HepG2 (cell line): ENCODE measurements around the gene ART3. TPM values are rescaled to one million over a fixed set of nuclear protein-coding genes. Genes with fewer than 3 reads are reported as not detected.

ENCODE experiments used
- ATAC-seq: fragments of 200-7000 bp; cut with Tn5 transposase; 3 replicates; pipeline ENCODE4 v1.9.1; 2020; ENCODE audit warnings: mild to moderate bottlenecking, moderate library complexity
- BruUV-seq: library from RNA; stranded (reverse); fragments of 400-500 nt; replicated peaks from 2 replicates; lab custom pipeline; 2021; lab: Mats Ljungman, UMichigan
- CTCF ChIA-PET: fragments of 300-600 bp; formaldehyde crosslinking; extraction: SDS; loops from one replicate; lab custom pipeline; 2021; ENCODE audit warnings: low total read pairs, inconsistent platforms, low intra/inter-chr PET ratio; lab: Yijun Ruan, JAX
- POLR2A ChIA-PET: fragments of 350-600 bp; sonication (Branson Sonifier 250); formaldehyde crosslinking; loops from one replicate; lab custom pipeline; 2020; ENCODE audit warnings: antibody characterized with exemption, inconsistent platforms; lab: Yijun Ruan, JAX
- DNase-seq: peaks from one replicate; pipeline ENCODE4 v3.0.0-alpha.2; 2015; ENCODE audit warnings: low spot score
- FAIRE-seq: peaks from 3 replicates; lab custom pipeline; 2011; peaks lifted over from hg19 to GRCh38; lab: Jason Lieb, UNC
- H2AFZ ChIP-seq: one replicate; pipeline ENCODE4 v1.6.1; 2011; ENCODE audit warnings: low read length, inconsistent platforms
- H3K27ac ChIP-seq: fragments of 300-600 bp; 3 replicates; pipeline ENCODE4 v1.8.0; 2011; ENCODE audit warnings: mixed run types, mild to moderate bottlenecking, mixed read lengths, low read length, inconsistent platforms; ENCODE audit not compliant: insufficient read depth; ENCODE audit errors: extremely low read length
- H3K27me3 ChIP-seq, 2 experiments: fragments of 200-600 bp in 1 of 2; 2 replicates in 1 of 2; 3 replicates in 1 of 2; pipeline versions ENCODE4 v1.6.0 to v1.8.0; 2011; ENCODE audit warnings: low read length in 2 of 2, mild to moderate bottlenecking in 2 of 2, moderate library complexity in 2 of 2, inconsistent platforms in 1 of 2; ENCODE audit not compliant: insufficient read depth in 2 of 2, control insufficient read depth in 1 of 2
- H3K36me3 ChIP-seq, 2 experiments: fragments of 200-600 bp in 1 of 2; replicated peaks in 1 of 2; 2 replicates in 1 of 2; 3 replicates in 1 of 2; pipeline versions ENCODE4 v1.5.1 to v1.8.0; 2011; ENCODE audit warnings: low read length in 2 of 2, inconsistent platforms in 1 of 2; ENCODE audit not compliant: insufficient read depth in 2 of 2, control insufficient read depth in 1 of 2
- H3K4me1 ChIP-seq: 2 replicates; pipeline ENCODE4 v1.5.1; 2012; ENCODE audit warnings: low read length, inconsistent platforms; ENCODE audit not compliant: insufficient read depth
- H3K4me2 ChIP-seq: 2 replicates; pipeline ENCODE4 v1.6.0; 2011; ENCODE audit warnings: low read depth, low read length, inconsistent platforms
- H3K4me3 ChIP-seq, 3 experiments: fragments of 200-600 bp in 1 of 3; sonication (generic), shearing (Covaris generic) in 1 of 3; replicated peaks in 1 of 3; 2 replicates each; pipeline ENCODE4 v1.5.1; 2011 to 2016; ENCODE audit warnings: low read length in 3 of 3, inconsistent platforms in 2 of 3, low read depth in 2 of 3, mild to moderate bottlenecking in 2 of 3, control low read depth in 1 of 3, mixed read lengths in 1 of 3; ENCODE audit not compliant: insufficient read depth in 1 of 3
- H3K79me2 ChIP-seq: one replicate; pipeline ENCODE4 v1.6.1; 2011; ENCODE audit warnings: low read length, inconsistent platforms; ENCODE audit not compliant: insufficient read depth
- H3K9ac ChIP-seq: 2 replicates; pipeline ENCODE4 v1.6.0; 2011; ENCODE audit warnings: mild to moderate bottlenecking, low read depth, low read length, inconsistent platforms; ENCODE audit not compliant: insufficient read depth
- H3K9me3 ChIP-seq: 2 replicates; pipeline ENCODE4 v1.5.1; 2012; ENCODE audit warnings: mild to moderate bottlenecking, low read length
- H4K20me1 ChIP-seq: 2 replicates; pipeline ENCODE4 v1.6.0; 2011; ENCODE audit warnings: inconsistent platforms, mild to moderate bottlenecking, low read length, moderate library complexity; ENCODE audit not compliant: insufficient read depth
- HDAC1 ChIP-seq: sonication (generic); formaldehyde crosslinking; IDR thresholded peaks from 2 replicates; pipeline ENCODE4 v1.5.1; 2020; ENCODE audit warnings: mild to moderate bottlenecking, missing genetic modification reagents
- KLF11 ChIP-seq: IDR thresholded peaks from 2 replicates; pipeline ENCODE4 v1.6.1; 2016; ENCODE audit warnings: missing compliant biosample characterization
- KLF16 ChIP-seq, 2 experiments: sonication (generic) in 1 of 2; formaldehyde crosslinking in 1 of 2; IDR thresholded peaks; 2 replicates each; pipeline versions ENCODE4 v1.6.1 to v1.8.0; 2016 to 2023; ENCODE audit warnings: missing genetic modification reagents in 2 of 2, missing compliant biosample characterization in 1 of 2
- ONECUT2 ChIP-seq: sonication (generic); formaldehyde crosslinking; IDR thresholded peaks from 2 replicates; pipeline ENCODE4 v1.4.0; 2020; ENCODE audit warnings: missing genetic modification reagents
- RARG ChIP-seq: sonication (generic); formaldehyde crosslinking; IDR thresholded peaks from 2 replicates; pipeline ENCODE4 v1.4.0; 2020; ENCODE audit warnings: low read depth, mild to moderate bottlenecking, missing genetic modification reagents
- RBFOX2 ChIP-seq: fragments of 200-400 bp; formaldehyde crosslinking; IDR thresholded peaks from 2 replicates; pipeline ENCODE4 v1.6.1; 2017; ENCODE audit warnings: low read depth, mild to moderate bottlenecking, low read length
- TEAD2 ChIP-seq: sonication (generic); formaldehyde crosslinking; IDR thresholded peaks from 2 replicates; pipeline ENCODE4 v1.9.0; 2021; ENCODE audit warnings: missing genetic modification reagents
- ZFP36L1 ChIP-seq: sonication (generic); formaldehyde crosslinking; IDR thresholded peaks from 2 replicates; pipeline ENCODE4 v1.8.0; 2022; ENCODE audit warnings: mild to moderate bottlenecking, missing genetic modification reagents, moderate library complexity
- ZNF138 ChIP-seq: sonication (generic); formaldehyde crosslinking; IDR thresholded peaks from 2 replicates; pipeline ENCODE4 v1.5.0; 2020; ENCODE audit warnings: mild to moderate bottlenecking, low read depth, missing genetic modification reagents
- ZNF644 ChIP-seq: IDR thresholded peaks from 2 replicates; pipeline ENCODE4 v1.6.1; 2016; ENCODE audit warnings: low read depth
- ZNF746 ChIP-seq: sonication (generic); formaldehyde crosslinking; IDR thresholded peaks from 2 replicates; pipeline ENCODE4 v1.8.0; 2022; ENCODE audit warnings: mild to moderate bottlenecking, missing genetic modification reagents
- ZNF780A ChIP-seq: sonication (generic); formaldehyde crosslinking; IDR thresholded peaks from 2 replicates; pipeline ENCODE4 v1.8.0; 2022; ENCODE audit warnings: mild to moderate bottlenecking, missing genetic modification reagents, moderate library complexity
- ZNF792 ChIP-seq: IDR thresholded peaks from 2 replicates; pipeline ENCODE4 v1.6.1; 2016
- WGBS: methylation state at CpG from one replicate; pipeline ENCODE4 v1.1.6; 2017; ENCODE audit warnings: low lambda C conversion rate; 5-methylcytosine and 5-hydroxymethylcytosine counted together
- in situ Hi-C: cut with HindIII; loops from 2 replicates; pipeline ENCODE4 v1.10.0; 2017; ENCODE audit warnings: low pct_unique_long_range_greater_than_20kb; ENCODE audit not compliant: extremely low pct_ligation_motif_present
- intact Hi-C: fragments of 100-400 bp; cut with micrococcal nuclease; formaldehyde crosslinking; loops from one replicate; pipeline ENCODE4 v1.10.0; 2022; ENCODE audit not compliant: unreplicated experiment
- polyA plus RNA-seq, 8 experiments: library from polyadenylated mRNA; depleted of rRNA in 3 of 8; stranded (reverse) in 7 of 8; unstranded in 1 of 8; fragments of >200 nt; fragmentation: Illumina TruSeq in 4 of 8; extraction: Trizol in 4 of 8; gene quantifications; 2 replicates each; pipeline versions ENCODE4 v1.2.1 to v1.2.3, GENCODE V29; 2011 to 2016; ENCODE audit warnings: low read depth in 4 of 8, missing spikeins in 1 of 8, mixed read lengths in 1 of 8; ENCODE audit not compliant: insufficient read depth in 1 of 8
- total RNA-seq, 5 experiments: library from RNA; depleted of rRNA; stranded (reverse); fragments of >200 nt; fragmentation: Illumina TruSeq; extraction: Trizol; gene quantifications; 2 replicates each; pipeline ENCODE4 v1.2.3, GENCODE V29; 2016; ENCODE audit warnings: low read depth in 1 of 5
- TF ChIP-seq, protein P1 (sequence below): IDR thresholded peaks from 2 replicates; pipeline ENCODE4 v1.6.1; 2016; ENCODE audit warnings: control low read depth
- TF ChIP-seq, protein P2 (sequence below): sonication (generic); formaldehyde crosslinking; IDR thresholded peaks from one replicate; pipeline ENCODE4 v1.5.1; 2020; ENCODE audit warnings: mild to moderate bottlenecking, missing genetic modification reagents; ENCODE audit errors: not compliant biosample characterization
- TF ChIP-seq, protein P3 (sequence below): sonication (generic); formaldehyde crosslinking; IDR thresholded peaks from 2 replicates; pipeline ENCODE4 v1.4.0; 2020; ENCODE audit warnings: missing genetic modification reagents

ART3 gene
- total and polyA plus RNA-seq, 2 of the 13 experiments (the other 11 are each of a cell fraction or from before 2014, with no cell fraction given) = not detected

DNA sequence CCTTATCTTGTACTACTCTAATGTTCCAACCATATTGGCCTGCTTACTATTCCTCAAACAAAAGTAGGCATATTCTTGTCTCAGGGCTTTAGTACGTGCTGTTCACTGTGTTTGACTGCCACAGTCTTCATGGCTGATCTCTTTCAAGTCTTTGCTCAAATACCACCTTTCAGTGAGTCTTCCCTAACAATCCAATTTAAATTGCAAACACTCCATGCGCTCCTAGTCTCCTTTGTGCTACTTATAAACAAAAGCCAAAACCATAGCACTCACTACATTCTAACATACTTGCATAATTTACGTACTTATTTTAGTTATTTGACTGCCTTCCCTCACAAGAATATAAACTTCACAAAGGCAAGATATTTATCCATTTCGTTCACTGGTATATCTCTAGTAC lies 1.7 kb upstream of the ART3 start:
- in situ Hi-C loops (no loop called here), intact Hi-C loops (no loop called here)
- no peak overlapping the region for H2AFZ ChIP-seq
- no peaks in the 10 kb centered on the region for H3K9me3 ChIP-seq
- H3K4me2 ChIP-seq = no peak overlapping the region
- BruUV-seq = no TSS peak
- 26% methylated on average over 4 of the region's 4 CpGs for WGBS
- ChIA-PET CTCF (no interaction called here), POLR2A (no interaction called here)
- no peak overlapping the region for H3K27ac ChIP-seq
- no peaks in the 10 kb centered on the region for H3K79me2 ChIP-seq
- DNase-seq = no peak
- no peaks in the 10 kb centered on the region for H3K36me3 ChIP-seq
- no peaks in the 10 kb centered on the region for H3K4me1 ChIP-seq
- FAIRE-seq = no peak
- H3K9ac ChIP-seq = no peak overlapping the region
- no peak for ATAC-seq
- no peaks in the 10 kb centered on the region for H4K20me1 ChIP-seq
- 0 out of 5 replicates have a peak, but pooled peaks cover 0 to 6% of the 10 kb centered on the region in 2 experiments for H3K27me3 ChIP-seq
- no peak overlapping the region for H3K4me3 ChIP-seq
- TF ChIP-seq ZNF792 (CRISPR knock-in tag) (no peak), ZNF138 (CRISPR knock-in tag) (no peak), ZNF644 (CRISPR knock-in tag) (no peak), ONECUT2 (CRISPR knock-in tag) (no peak), ZNF780A (CRISPR knock-in tag) (no peak), ZFP36L1 (CRISPR knock-in tag) (no peak), RARG (CRISPR knock-in tag) (no peak), HDAC1 (CRISPR knock-in tag) (no peak), TEAD2 (no peak), KLF16 (CRISPR knock-in tag; IDR thresholded peaks at IDR 0.05) (no peak), KLF11 (CRISPR knock-in tag) (no peak), ZNF746 (CRISPR knock-in tag) (no peak), RBFOX2 (no peak)
- TF ChIP-seq, protein P1, sequence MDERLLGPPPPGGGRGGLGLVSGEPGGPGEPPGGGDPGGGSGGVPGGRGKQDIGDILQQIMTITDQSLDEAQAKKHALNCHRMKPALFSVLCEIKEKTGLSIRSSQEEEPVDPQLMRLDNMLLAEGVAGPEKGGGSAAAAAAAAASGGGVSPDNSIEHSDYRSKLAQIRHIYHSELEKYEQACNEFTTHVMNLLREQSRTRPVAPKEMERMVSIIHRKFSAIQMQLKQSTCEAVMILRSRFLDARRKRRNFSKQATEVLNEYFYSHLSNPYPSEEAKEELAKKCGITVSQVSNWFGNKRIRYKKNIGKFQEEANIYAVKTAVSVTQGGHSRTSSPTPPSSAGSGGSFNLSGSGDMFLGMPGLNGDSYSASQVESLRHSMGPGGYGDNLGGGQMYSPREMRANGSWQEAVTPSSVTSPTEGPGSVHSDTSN (CRISPR knock-in tag) = no peak
- TF ChIP-seq, protein P2, sequence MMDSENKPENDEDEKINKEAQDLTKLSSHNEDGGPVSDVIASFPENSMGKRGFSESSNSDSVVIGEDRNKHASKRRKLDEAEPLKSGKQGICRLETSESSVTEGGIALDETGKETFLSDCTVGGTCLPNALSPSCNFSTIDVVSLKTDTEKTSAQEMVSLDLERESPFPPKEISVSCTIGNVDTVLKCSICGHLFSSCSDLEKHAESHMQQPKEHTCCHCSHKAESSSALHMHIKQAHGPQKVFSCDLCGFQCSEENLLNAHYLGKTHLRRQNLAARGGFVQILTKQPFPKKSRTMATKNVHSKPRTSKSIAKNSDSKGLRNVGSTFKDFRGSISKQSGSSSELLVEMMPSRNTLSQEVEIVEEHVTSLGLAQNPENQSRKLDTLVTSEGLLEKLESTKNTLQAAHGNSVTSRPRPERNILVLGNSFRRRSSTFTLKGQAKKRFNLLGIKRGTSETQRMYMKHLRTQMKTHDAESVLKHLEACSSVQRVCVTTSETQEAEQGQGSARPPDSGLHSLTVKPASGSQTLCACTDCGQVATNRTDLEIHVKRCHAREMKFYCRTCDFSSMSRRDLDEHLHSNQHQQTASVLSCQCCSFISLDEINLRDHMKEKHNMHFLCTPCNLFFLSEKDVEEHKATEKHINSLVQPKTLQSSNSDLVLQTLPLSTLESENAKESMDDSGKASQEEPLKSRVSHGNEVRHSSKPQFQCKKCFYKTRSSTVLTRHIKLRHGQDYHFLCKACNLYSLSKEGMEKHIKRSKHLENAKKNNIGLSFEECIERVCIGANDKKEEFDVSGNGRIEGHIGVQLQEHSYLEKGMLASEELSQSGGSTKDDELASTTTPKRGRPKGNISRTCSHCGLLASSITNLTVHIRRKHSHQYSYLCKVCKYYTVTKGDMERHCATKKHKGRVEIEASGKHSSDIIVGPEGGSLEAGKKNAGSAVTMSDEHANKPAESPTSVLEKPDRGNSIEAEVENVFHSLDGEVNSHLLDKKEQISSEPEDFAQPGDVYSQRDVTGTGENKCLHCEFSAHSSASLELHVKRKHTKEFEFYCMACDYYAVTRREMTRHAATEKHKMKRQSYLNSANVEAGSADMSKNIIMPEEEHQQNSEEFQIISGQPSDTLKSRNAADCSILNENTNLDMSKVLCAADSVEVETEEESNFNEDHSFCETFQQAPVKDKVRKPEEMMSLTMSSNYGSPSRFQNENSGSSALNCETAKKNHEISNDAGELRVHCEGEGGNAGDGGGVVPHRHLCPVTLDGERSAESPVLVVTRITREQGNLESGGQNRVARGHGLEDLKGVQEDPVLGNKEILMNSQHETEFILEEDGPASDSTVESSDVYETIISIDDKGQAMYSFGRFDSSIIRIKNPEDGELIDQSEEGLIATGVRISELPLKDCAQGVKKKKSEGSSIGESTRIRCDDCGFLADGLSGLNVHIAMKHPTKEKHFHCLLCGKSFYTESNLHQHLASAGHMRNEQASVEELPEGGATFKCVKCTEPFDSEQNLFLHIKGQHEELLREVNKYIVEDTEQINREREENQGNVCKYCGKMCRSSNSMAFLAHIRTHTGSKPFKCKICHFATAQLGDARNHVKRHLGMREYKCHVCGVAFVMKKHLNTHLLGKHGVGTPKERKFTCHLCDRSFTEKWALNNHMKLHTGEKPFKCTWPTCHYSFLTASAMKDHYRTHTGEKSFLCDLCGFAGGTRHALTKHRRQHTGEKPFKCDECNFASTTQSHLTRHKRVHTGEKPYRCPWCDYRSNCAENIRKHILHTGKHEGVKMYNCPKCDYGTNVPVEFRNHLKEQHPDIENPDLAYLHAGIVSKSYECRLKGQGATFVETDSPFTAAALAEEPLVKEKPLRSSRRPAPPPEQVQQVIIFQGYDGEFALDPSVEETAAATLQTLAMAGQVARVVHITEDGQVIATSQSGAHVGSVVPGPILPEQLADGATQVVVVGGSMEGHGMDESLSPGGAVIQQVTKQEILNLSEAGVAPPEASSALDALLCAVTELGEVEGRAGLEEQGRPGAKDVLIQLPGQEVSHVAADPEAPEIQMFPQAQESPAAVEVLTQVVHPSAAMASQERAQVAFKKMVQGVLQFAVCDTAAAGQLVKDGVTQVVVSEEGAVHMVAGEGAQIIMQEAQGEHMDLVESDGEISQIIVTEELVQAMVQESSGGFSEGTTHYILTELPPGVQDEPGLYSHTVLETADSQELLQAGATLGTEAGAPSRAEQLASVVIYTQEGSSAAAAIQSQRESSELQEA = no peak
- TF ChIP-seq, protein P3, sequence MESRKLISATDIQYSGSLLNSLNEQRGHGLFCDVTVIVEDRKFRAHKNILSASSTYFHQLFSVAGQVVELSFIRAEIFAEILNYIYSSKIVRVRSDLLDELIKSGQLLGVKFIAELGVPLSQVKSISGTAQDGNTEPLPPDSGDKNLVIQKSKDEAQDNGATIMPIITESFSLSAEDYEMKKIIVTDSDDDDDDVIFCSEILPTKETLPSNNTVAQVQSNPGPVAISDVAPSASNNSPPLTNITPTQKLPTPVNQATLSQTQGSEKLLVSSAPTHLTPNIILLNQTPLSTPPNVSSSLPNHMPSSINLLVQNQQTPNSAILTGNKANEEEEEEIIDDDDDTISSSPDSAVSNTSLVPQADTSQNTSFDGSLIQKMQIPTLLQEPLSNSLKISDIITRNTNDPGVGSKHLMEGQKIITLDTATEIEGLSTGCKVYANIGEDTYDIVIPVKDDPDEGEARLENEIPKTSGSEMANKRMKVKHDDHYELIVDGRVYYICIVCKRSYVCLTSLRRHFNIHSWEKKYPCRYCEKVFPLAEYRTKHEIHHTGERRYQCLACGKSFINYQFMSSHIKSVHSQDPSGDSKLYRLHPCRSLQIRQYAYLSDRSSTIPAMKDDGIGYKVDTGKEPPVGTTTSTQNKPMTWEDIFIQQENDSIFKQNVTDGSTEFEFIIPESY (CRISPR knock-in tag) = no peak
